Bronchial epithelial cell (primary cell): ENCODE results near the gene CD52. TPM values are rescaled to one million over a fixed set of nuclear protein-coding genes. Genes with fewer than 3 reads are reported as not detected.

ENCODE experiments used
- DNase-seq: peaks from one replicate; pipeline ENCODE4 v3.0.0-alpha.2; 2010; ENCODE audit warnings: low read depth
- FAIRE-seq: peaks from 2 replicates; lab custom pipeline; 2011; peaks lifted over from hg19 to GRCh38; lab: Jason Lieb, UNC
- H3K27me3 ChIP-seq: 2 replicates; pipeline ENCODE4 v1.5.1; 2011; ENCODE audit warnings: low read length; ENCODE audit not compliant: control insufficient read depth, insufficient read depth
- H3K36me3 ChIP-seq: 2 replicates; pipeline ENCODE4 v1.5.1; 2011; ENCODE audit warnings: low read length; ENCODE audit not compliant: control insufficient read depth, insufficient read depth
- H3K4me3 ChIP-seq: 2 replicates; pipeline ENCODE4 v1.5.1; 2011; ENCODE audit warnings: mild to moderate bottlenecking, low read depth, low read length, control low read depth
- total RNA-seq: library from RNA; depleted of rRNA; stranded (reverse); fragments of >200 nt; gene quantifications from 2 replicates; pipeline ENCODE4 v1.2.1, GENCODE V29; 2014
- TF ChIP-seq, protein P1 (sequence below): IDR thresholded peaks from 2 replicates; pipeline ENCODE4 v1.5.1; 2011; ENCODE audit warnings: mild to moderate bottlenecking, moderate library complexity, low read length, control low read depth, inconsistent platforms; ENCODE audit not compliant: insufficient read depth, severe bottlenecking

The CD52 gene
- total RNA-seq, 1 donor from 2014 or later, result not detected

DNA sequence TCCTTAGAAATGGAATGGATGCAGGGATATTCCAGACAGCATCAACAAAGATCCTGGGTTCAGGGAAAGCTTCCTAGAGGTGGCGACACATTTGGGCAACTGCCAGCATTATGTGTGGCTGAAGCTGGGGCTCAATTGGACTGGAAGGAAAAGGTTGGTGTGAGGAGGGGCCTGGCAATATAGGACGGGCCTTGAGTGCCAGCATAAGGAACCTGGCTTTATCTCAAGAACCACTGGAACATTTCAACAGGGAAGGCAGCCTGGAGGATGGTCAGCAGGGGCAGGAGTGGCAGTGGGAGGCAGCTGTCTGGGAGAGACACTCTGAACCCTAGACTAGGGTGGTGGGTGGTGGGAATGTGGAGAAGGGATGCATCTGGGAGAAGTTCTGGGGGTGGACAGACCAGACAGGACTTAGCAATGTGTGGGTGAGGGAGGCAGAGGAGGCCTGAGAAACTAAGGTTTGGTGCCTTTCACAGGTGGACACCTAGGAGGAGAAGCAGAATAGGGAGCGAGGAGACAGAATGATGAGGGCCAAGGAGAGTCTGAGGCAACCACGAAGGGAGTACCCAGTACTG is 34.4 kb upstream of the CD52 start:
- H3K36me3 ChIP-seq, result peaks cover 8% of the 10 kb centered on the region
- FAIRE-seq (no peak), DNase-seq (peak; percentile 13)
- TF ChIP-seq, protein P1, sequence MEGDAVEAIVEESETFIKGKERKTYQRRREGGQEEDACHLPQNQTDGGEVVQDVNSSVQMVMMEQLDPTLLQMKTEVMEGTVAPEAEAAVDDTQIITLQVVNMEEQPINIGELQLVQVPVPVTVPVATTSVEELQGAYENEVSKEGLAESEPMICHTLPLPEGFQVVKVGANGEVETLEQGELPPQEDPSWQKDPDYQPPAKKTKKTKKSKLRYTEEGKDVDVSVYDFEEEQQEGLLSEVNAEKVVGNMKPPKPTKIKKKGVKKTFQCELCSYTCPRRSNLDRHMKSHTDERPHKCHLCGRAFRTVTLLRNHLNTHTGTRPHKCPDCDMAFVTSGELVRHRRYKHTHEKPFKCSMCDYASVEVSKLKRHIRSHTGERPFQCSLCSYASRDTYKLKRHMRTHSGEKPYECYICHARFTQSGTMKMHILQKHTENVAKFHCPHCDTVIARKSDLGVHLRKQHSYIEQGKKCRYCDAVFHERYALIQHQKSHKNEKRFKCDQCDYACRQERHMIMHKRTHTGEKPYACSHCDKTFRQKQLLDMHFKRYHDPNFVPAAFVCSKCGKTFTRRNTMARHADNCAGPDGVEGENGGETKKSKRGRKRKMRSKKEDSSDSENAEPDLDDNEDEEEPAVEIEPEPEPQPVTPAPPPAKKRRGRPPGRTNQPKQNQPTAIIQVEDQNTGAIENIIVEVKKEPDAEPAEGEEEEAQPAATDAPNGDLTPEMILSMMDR, result no peak
- no peaks in the 10 kb centered on the region for H3K27me3 ChIP-seq
- H3K4me3 ChIP-seq, result no peak overlapping the region

GRCh38 chr1:26283871-26284596 is 33.7 kb upstream of the CD52 start:
- peaks cover 8% of the 10 kb centered on the region for H3K36me3 ChIP-seq
- H3K27me3 ChIP-seq, result no peaks in the 10 kb centered on the region
- TF ChIP-seq, protein P1, result no peak
- no peak overlapping the region for H3K4me3 ChIP-seq
- FAIRE-seq (no peak), DNase-seq (no peak)

- TF ChIP-seq, protein P1, result peak; percentile 92
- no peak overlapping the region for H3K4me3 ChIP-seq
- DNase-seq (peak; percentile 96), FAIRE-seq (no peak)
- no peaks in the 10 kb centered on the region for H3K27me3 ChIP-seq
- peaks cover 8% of the 10 kb centered on the region for H3K36me3 ChIP-seq
Measured at GRCh38 chr1:26284597-26285347, 33.0 kb upstream of the CD52 start.

- H3K4me3 ChIP-seq, result no peak overlapping the region
- TF ChIP-seq, protein P1, result peak; percentile 53
- H3K27me3 ChIP-seq, result no peaks in the 10 kb centered on the region
- DNase-seq (no peak), FAIRE-seq (no peak)
- peaks cover 8% of the 10 kb centered on the region for H3K36me3 ChIP-seq
Measured at GRCh38 chr1:26285366-26286063, 32.2 kb upstream of the CD52 start.

- FAIRE-seq (no peak), DNase-seq (no peak)
- Histone ChIP-seq H3K27me3 (no peaks in the 10 kb centered on the region), H3K36me3 (peaks cover 6% of the 10 kb centered on the region), H3K4me3 (no peak overlapping the region)
- TF ChIP-seq, protein P1, result no peak
Measured at GRCh38 chr1:26286064-26286416, 31.7 kb upstream of the CD52 start.
